OCI-LY1 (cell line): ENCODE data around the gene ITGA2.

Source experiments
- H2AFZ ChIP-seq: fragments of 200-600 bp; sonication (generic), shearing (Covaris generic); 2 replicates; pipeline ENCODE4 v1.6.0; 2014; ENCODE audit warnings: antibody characterized with exemption, mild to moderate bottlenecking, low read length
- H3F3A ChIP-seq: fragments of 200-600 bp; sonication (generic), shearing (Covaris generic); 2 replicates; pipeline ENCODE4 v1.6.0; 2014; ENCODE audit warnings: mild to moderate bottlenecking, antibody characterized with exemption, low read length, moderate library complexity; ENCODE audit not compliant: insufficient read depth
- H3K27ac ChIP-seq: fragments of 200-600 bp; sonication (generic); 2 replicates; pipeline ENCODE4 v1.5.1; 2014; ENCODE audit warnings: low read length, mixed run types, mild to moderate bottlenecking, low read depth; ENCODE audit not compliant: poor library complexity, severe bottlenecking
- H3K27me3 ChIP-seq: fragments of 200-600 bp; sonication (generic); 2 replicates; pipeline ENCODE4 v1.6.0; 2014; ENCODE audit warnings: antibody characterized with exemption, mild to moderate bottlenecking, low read length, moderate library complexity; ENCODE audit not compliant: insufficient read depth
- H3K36me3 ChIP-seq: fragments of 200-600 bp; sonication (generic); 2 replicates; pipeline ENCODE4 v1.6.1; 2014; ENCODE audit warnings: mild to moderate bottlenecking, antibody characterized with exemption, low read length, moderate library complexity, mixed read lengths; ENCODE audit not compliant: insufficient read depth
- H3K4me1 ChIP-seq: fragments of 200-600 bp; sonication (generic); 2 replicates; pipeline ENCODE4 v1.5.1; 2014; ENCODE audit warnings: mild to moderate bottlenecking, low read length, moderate library complexity; ENCODE audit not compliant: insufficient read depth, severe bottlenecking
- H3K4me2 ChIP-seq: fragments of 200-600 bp; sonication (generic), shearing (Covaris generic); 2 replicates; pipeline ENCODE4 v1.6.1; 2014; ENCODE audit warnings: low read length
- H3K4me3 ChIP-seq: fragments of 200-600 bp; sonication (generic); 2 replicates; pipeline ENCODE4 v1.5.1; 2014; ENCODE audit warnings: low read length, low read depth, mild to moderate bottlenecking, mixed read lengths; ENCODE audit not compliant: poor library complexity, severe bottlenecking
- H3K79me2 ChIP-seq: fragments of 200-600 bp; shearing (Covaris generic); 2 replicates; pipeline ENCODE4 v1.6.1; 2016; ENCODE audit warnings: mixed run types, low read length, mixed read lengths; ENCODE audit not compliant: insufficient read depth
- H3K9ac ChIP-seq: fragments of 200-600 bp; sonication (generic), shearing (Covaris generic); 2 replicates; pipeline ENCODE4 v1.6.1; 2014; ENCODE audit warnings: mild to moderate bottlenecking, low read length, mixed read lengths
- H3K9me2 ChIP-seq: fragments of 200-600 bp; sonication (generic), shearing (Covaris generic); 2 replicates; pipeline ENCODE4 v1.6.1; 2014; ENCODE audit warnings: low read depth, mild to moderate bottlenecking, low read length, mixed read lengths
- H3K9me3 ChIP-seq: fragments of 200-600 bp; shearing (Covaris generic); 2 replicates; pipeline ENCODE4 v1.6.1; 2014; ENCODE audit warnings: low read length, mixed read lengths
- H4K20me1 ChIP-seq: fragments of 200-600 bp; sonication (generic), shearing (Covaris generic); 2 replicates; pipeline ENCODE4 v1.6.0; 2016; ENCODE audit warnings: mild to moderate bottlenecking, low read length; ENCODE audit not compliant: insufficient read depth
- EZH2 ChIP-seq: fragments of 200-600 bp; sonication (generic), shearing (Covaris generic); IDR thresholded peaks from 2 replicates; pipeline ENCODE4 v1.8.0; 2017; ENCODE audit warnings: borderline replicate concordance, mixed run types, mild to moderate bottlenecking, antibody characterized with exemption, low read length, moderate library complexity, mixed read lengths
- TF ChIP-seq, protein P1 (sequence below): fragments of 200-600 bp; sonication (generic), shearing (Covaris generic); IDR thresholded peaks from 2 replicates; pipeline ENCODE4 v1.5.1; 2017; ENCODE audit warnings: mild to moderate bottlenecking, antibody characterized with exemption, low read length, moderate library complexity, mixed read lengths

The ITGA2 gene

DNA sequence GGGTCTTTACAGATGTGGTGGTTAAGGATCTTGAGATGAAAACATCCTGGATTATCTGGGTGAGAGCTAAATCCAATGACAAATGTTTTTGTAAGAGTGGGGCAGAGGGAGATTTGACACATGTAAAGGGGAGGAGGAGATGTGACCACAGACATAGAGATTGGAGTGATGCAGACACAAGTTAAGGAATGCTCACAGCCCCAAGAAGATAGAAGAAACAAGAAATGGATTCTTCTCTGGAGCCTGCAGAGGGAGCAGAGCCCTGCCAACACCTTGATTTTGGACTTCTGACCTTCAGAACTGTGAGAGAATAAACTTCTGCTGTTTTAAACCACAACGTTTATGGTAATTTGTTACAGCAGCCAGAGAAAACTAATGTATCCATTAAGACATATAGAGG lies 21.7 kb downstream of the ITGA2 start:
- Histone ChIP-seq H3K27me3 (no peaks in the 10 kb centered on the region), H3K4me2 (no peak overlapping the region), H2AFZ (no peak overlapping the region), H3F3A (no peaks in the 10 kb centered on the region), H3K9me2 (no peaks in the 10 kb centered on the region), H3K4me1 (no peaks in the 10 kb centered on the region), H3K4me3 (no peak overlapping the region), H3K9ac (no peak overlapping the region), H3K27ac (no peak overlapping the region), H4K20me1 (no peaks in the 10 kb centered on the region), H3K36me3 (no peaks in the 10 kb centered on the region), H3K79me2 (no peaks in the 10 kb centered on the region), H3K9me3 (no peaks in the 10 kb centered on the region)
- TF ChIP-seq, protein P1, sequence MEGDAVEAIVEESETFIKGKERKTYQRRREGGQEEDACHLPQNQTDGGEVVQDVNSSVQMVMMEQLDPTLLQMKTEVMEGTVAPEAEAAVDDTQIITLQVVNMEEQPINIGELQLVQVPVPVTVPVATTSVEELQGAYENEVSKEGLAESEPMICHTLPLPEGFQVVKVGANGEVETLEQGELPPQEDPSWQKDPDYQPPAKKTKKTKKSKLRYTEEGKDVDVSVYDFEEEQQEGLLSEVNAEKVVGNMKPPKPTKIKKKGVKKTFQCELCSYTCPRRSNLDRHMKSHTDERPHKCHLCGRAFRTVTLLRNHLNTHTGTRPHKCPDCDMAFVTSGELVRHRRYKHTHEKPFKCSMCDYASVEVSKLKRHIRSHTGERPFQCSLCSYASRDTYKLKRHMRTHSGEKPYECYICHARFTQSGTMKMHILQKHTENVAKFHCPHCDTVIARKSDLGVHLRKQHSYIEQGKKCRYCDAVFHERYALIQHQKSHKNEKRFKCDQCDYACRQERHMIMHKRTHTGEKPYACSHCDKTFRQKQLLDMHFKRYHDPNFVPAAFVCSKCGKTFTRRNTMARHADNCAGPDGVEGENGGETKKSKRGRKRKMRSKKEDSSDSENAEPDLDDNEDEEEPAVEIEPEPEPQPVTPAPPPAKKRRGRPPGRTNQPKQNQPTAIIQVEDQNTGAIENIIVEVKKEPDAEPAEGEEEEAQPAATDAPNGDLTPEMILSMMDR = no peak
- no peak for TF ChIP-seq EZH2

DNA sequence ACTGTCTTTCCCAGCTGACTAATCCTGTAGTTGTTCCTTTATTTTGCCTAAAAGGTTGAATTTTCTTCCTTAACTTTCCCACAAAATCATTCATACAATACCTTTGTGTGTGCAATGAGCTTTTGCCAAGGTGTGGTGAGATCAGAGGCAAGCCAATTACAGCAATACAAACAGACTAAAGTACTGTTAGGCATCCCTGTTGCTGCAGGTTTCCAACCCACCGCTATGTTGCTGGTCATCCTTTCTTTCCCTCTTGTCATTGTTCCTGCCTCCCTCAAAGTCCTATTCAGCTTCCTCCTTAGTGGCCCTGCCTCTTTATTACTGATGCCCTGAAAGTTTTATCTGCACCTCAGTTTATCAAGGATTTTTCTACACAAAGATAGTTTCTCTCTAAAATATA lies 22.1 kb downstream of the ITGA2 start:
- Histone ChIP-seq H3K9ac (no peak overlapping the region), H3F3A (no peaks in the 10 kb centered on the region), H3K79me2 (no peaks in the 10 kb centered on the region), H3K27me3 (no peaks in the 10 kb centered on the region), H3K9me2 (no peaks in the 10 kb centered on the region), H3K4me1 (no peaks in the 10 kb centered on the region), H4K20me1 (no peaks in the 10 kb centered on the region), H2AFZ (no peak overlapping the region), H3K36me3 (no peaks in the 10 kb centered on the region), H3K4me3 (no peak overlapping the region), H3K9me3 (no peaks in the 10 kb centered on the region), H3K27ac (no peak overlapping the region), H3K4me2 (no peak overlapping the region)
- TF ChIP-seq EZH2 = no peak

DNA sequence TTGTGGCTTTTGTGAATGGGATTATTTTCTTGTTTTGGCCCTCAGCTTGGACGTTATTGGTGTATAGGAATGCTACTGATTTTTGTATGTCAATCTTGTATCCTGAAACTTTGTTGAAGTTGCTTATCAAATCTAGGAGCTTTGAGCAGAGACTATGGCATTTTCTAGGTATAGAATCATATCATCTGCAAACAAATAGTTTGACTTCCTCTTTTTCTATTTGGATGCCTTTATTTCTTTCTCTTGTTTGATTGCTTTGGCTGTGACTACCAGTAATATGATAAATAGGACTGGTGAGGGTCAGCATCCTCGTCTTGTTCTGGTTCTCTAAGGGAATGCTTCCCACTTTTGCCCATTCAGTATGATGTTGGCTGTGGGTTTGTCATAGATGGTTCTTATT lies 24.7 kb downstream of the ITGA2 start:
- H4K20me1 ChIP-seq = no peaks in the 10 kb centered on the region
- no peak overlapping the region for H3K9ac ChIP-seq
- H3F3A ChIP-seq = no peaks in the 10 kb centered on the region
- H3K27ac ChIP-seq = no peak overlapping the region
- no peaks in the 10 kb centered on the region for H3K9me2 ChIP-seq
- H3K4me2 ChIP-seq = no peak overlapping the region
- H3K79me2 ChIP-seq = no peaks in the 10 kb centered on the region
- H3K4me1 ChIP-seq = no peaks in the 10 kb centered on the region
- no peak overlapping the region for H3K4me3 ChIP-seq
- TF ChIP-seq, protein P1 = no peak
- no peak for TF ChIP-seq EZH2
- H3K9me3 ChIP-seq = no peaks in the 10 kb centered on the region
- no peaks in the 10 kb centered on the region for H3K36me3 ChIP-seq
- no peak overlapping the region for H2AFZ ChIP-seq
- no peaks in the 10 kb centered on the region for H3K27me3 ChIP-seq

DNA sequence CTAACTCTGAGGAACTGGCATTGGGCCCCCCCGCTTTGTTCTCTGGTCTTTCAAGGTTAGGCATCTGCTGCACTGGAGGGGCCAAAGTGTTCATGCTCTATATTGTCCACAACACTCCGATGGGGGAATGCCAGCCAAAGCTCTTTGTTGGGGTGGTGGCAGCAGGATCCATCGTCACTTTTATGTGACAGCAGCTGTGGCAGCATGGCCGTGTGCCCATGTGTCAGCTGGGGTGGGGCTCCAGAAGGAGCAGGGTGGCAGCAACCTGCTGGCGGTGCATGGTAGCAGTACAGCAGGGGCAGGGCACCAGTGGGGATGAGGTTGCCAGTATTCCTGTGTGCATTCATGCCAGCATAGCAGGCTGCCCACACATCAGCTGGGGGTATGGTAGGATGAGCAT lies 28.2 kb downstream of the ITGA2 start:
- no peaks in the 10 kb centered on the region for H3K79me2 ChIP-seq
- TF ChIP-seq EZH2 = no peak
- TF ChIP-seq, protein P1 = no peak
- H3K4me3 ChIP-seq = no peak overlapping the region
- H3K4me2 ChIP-seq = no peak overlapping the region
- no peaks in the 10 kb centered on the region for H3K27me3 ChIP-seq
- no peaks in the 10 kb centered on the region for H3K36me3 ChIP-seq
- no peaks in the 10 kb centered on the region for H4K20me1 ChIP-seq
- no peak overlapping the region for H3K9ac ChIP-seq
- H3K4me1 ChIP-seq = no peaks in the 10 kb centered on the region
- no peak overlapping the region for H3K27ac ChIP-seq
- no peaks in the 10 kb centered on the region for H3K9me2 ChIP-seq
- no peaks in the 10 kb centered on the region for H3F3A ChIP-seq
- no peak overlapping the region for H2AFZ ChIP-seq
- no peaks in the 10 kb centered on the region for H3K9me3 ChIP-seq
